Peyer's patch (tissue), 4 donors: Measurements from ENCODE around the gene LENG9.

ENCODE experiments used
- CTCF ChIP-seq, 6 experiments: fragments of 450-650 bp in 4 of 6; fragments of 200-600 bp in 2 of 6; sonication (generic) in 1 of 6; IDR thresholded peaks; one replicate each; pipeline ENCODE4 v1.5.1; 2017 to 2019; ENCODE audit warnings: antibody characterized with exemption in 6 of 6, mild to moderate bottlenecking in 3 of 6, moderate library complexity in 1 of 6
- POLR2A ChIP-seq, 2 donors: fragments of 450-650 bp; IDR thresholded peaks; one replicate each; pipeline ENCODE4 v1.5.1; 2017; ENCODE audit warnings: antibody characterized with exemption in 2 of 2, mild to moderate bottlenecking in 2 of 2, moderate library complexity in 2 of 2

GRCh38 chr19:54451331-54451871 lies 12.2 kb downstream of the LENG9 start:
- no peak for TF ChIP-seq CTCF (IDR thresholded peaks at IDR 0.05)
- no peak for TF ChIP-seq POLR2A (IDR thresholded peaks at IDR 0.05)
